A673 (cell line): ENCODE measurements around the gene OSTN.

ENCODE experiments used
- CTCF ChIP-seq: fragments of 300-800, 200-600 bp; sonication (generic); conservative IDR thresholded peaks from 2 replicates; pipeline ENCODE4 v1.5.1; 2017; ENCODE audit warnings: low read depth, mild to moderate bottlenecking, antibody characterized with exemption, low read length, moderate library complexity, mixed read lengths
- EZH2 ChIP-seq: fragments of 200-600 bp; sonication (generic); IDR thresholded peaks from 2 replicates; pipeline ENCODE4 v1.6.1; 2017; ENCODE audit warnings: borderline replicate concordance, low read depth, mild to moderate bottlenecking, mixed read lengths, antibody characterized with exemption, low read length; ENCODE audit not compliant: poor library complexity, severe bottlenecking

GRCh38 chr3:191217301-191217700, 18.3 kb downstream of the OSTN start:
- TF ChIP-seq EZH2 (no peak), CTCF (no peak)
